GM23338 (cell line): ENCODE measurements around the gene ALG1L2. TPM values are rescaled to one million over a fixed set of nuclear protein-coding genes. Genes with fewer than 3 reads are reported as not detected.
"Not testable (repeated sequence)": the region's sequence is repeated elsewhere in the genome, so short reads cannot be mapped to it uniquely, and the experiment has no call there.

Source experiments
- ATAC-seq: fragments of 200-7000 bp; cut with Tn5 transposase; 3 replicates; pipeline ENCODE4 v1.9.1; 2020
- DNase-seq: peaks from one replicate; pipeline ENCODE4 v3.0.0-alpha.2; 2015; ENCODE audit warnings: low spot score
- H2AFZ ChIP-seq: fragments of 200-600 bp; sonication (generic); 2 replicates; pipeline ENCODE4 v1.8.0; 2016; ENCODE audit warnings: antibody characterized with exemption, mild to moderate bottlenecking, moderate library complexity
- H3F3A ChIP-seq: fragments of 200-600 bp; sonication (generic); replicated peaks from 2 replicates; pipeline ENCODE4 v1.8.0; 2017; ENCODE audit warnings: antibody characterized with exemption, mixed run types, low read depth
- H3K27ac ChIP-seq: fragments of 200-600 bp; sonication (generic); 2 replicates; pipeline ENCODE4 v1.6.1; 2016; ENCODE audit warnings: low read depth
- H3K27me3 ChIP-seq: fragments of 200-600 bp; sonication (generic); 2 replicates; pipeline ENCODE4 v1.8.0; 2016; ENCODE audit warnings: mild to moderate bottlenecking, mixed run types, moderate library complexity; ENCODE audit not compliant: insufficient read depth
- H3K36me3 ChIP-seq: fragments of 200-600 bp; sonication (generic); 2 replicates; pipeline ENCODE4 v1.8.0; 2016; ENCODE audit warnings: mild to moderate bottlenecking; ENCODE audit not compliant: insufficient read depth
- H3K4me1 ChIP-seq: fragments of 200-600 bp; sonication (generic); 2 replicates; pipeline ENCODE4 v1.8.0; 2016; ENCODE audit warnings: mild to moderate bottlenecking, moderate library complexity; ENCODE audit not compliant: insufficient read depth
- H3K4me2 ChIP-seq: fragments of 200-600 bp; sonication (generic); 2 replicates; pipeline ENCODE4 v1.7.1; 2017; ENCODE audit warnings: mixed run types
- H3K4me3 ChIP-seq: fragments of 200-600 bp; sonication (generic); 2 replicates; pipeline ENCODE4 v1.6.1; 2016; ENCODE audit warnings: mixed run types
- H3K79me2 ChIP-seq: fragments of 200-600 bp; sonication (generic); replicated peaks from 2 replicates; pipeline ENCODE4 v1.8.0; 2017; ENCODE audit warnings: mild to moderate bottlenecking; ENCODE audit not compliant: insufficient read depth
- H3K9me2 ChIP-seq: fragments of 200-600 bp; sonication (generic); 2 replicates; pipeline ENCODE4 v1.8.0; 2017; ENCODE audit not compliant: insufficient read depth
- H4K20me1 ChIP-seq: fragments of 200-600 bp; sonication (generic); replicated peaks from 2 replicates; pipeline ENCODE4 v1.8.0; 2017; ENCODE audit warnings: mild to moderate bottlenecking; ENCODE audit not compliant: insufficient read depth
- H3K27ac Mint-ChIP-seq: 2 replicates; pipeline ENCODE4 v1.8.0; 2020; ENCODE audit warnings: inconsistent platforms, mild to moderate bottlenecking, moderate library complexity, mixed read lengths
- H3K27me3 Mint-ChIP-seq: 3 replicates; pipeline ENCODE4 v1.8.0; 2022; ENCODE audit warnings: low read depth, mild to moderate bottlenecking, moderate library complexity, mixed read lengths, inconsistent platforms; ENCODE audit not compliant: insufficient read depth, poor library complexity
- H3K36me3 Mint-ChIP-seq: 3 replicates; pipeline ENCODE4 v1.8.0; 2021; ENCODE audit warnings: low read depth, mild to moderate bottlenecking, inconsistent platforms, moderate library complexity, mixed read lengths
- H3K4me1 Mint-ChIP-seq: 3 replicates; pipeline ENCODE4 v1.8.0; 2020; ENCODE audit warnings: mild to moderate bottlenecking, inconsistent platforms, mixed read lengths
- H3K4me3 Mint-ChIP-seq: 3 replicates; pipeline ENCODE4 v1.8.0; 2021; ENCODE audit warnings: moderate library complexity, mild to moderate bottlenecking, inconsistent platforms, mixed read lengths
- H3K9me3 Mint-ChIP-seq: 3 replicates; pipeline ENCODE4 v1.8.0; 2020; ENCODE audit warnings: moderate library complexity, mild to moderate bottlenecking, inconsistent platforms, mixed read lengths
- CREB1 ChIP-seq: fragments of 250-450 bp; sonication (Bioruptor Pico); IDR thresholded peaks from 2 replicates; pipeline ENCODE4 v1.5.0; 2020; ENCODE audit warnings: low read depth, mild to moderate bottlenecking, moderate library complexity
- CTCF ChIP-seq, 2 experiments: fragments of 200-600 bp in 1 of 2; sonication (generic) in 1 of 2; conservative IDR thresholded peaks; 2 replicates each; pipeline versions ENCODE4 v1.5.1 to v1.6.1; 2016 to 2017; ENCODE audit warnings: antibody characterized with exemption in 2 of 2, low read depth in 2 of 2, mild to moderate bottlenecking in 2 of 2, moderate library complexity in 1 of 2
- ETS1 ChIP-seq: IDR thresholded peaks from 2 replicates; pipeline ENCODE4 v1.6.1; 2016; ENCODE audit warnings: antibody characterized with exemption
- EZH2phosphoT487 ChIP-seq: fragments of 200-600 bp; sonication (generic); IDR thresholded peaks from one replicate; pipeline ENCODE4 v1.8.1; 2018; ENCODE audit warnings: antibody characterized with exemption; ENCODE audit not compliant: unreplicated experiment
- JUNB ChIP-seq: IDR thresholded peaks from one replicate; pipeline ENCODE4 v1.6.1; 2016; ENCODE audit warnings: antibody characterized with exemption; ENCODE audit not compliant: unreplicated experiment
- NANOG ChIP-seq: IDR thresholded peaks from 2 replicates; pipeline ENCODE4 v1.6.1; 2016; ENCODE audit warnings: antibody characterized with exemption, borderline replicate concordance
- POLR2AphosphoS5 ChIP-seq: IDR thresholded peaks from 2 replicates; pipeline ENCODE4 v1.6.1; 2016; ENCODE audit warnings: antibody characterized with exemption, low read depth
- REST ChIP-seq: IDR thresholded peaks from one replicate; pipeline ENCODE4 v1.6.1; 2018; ENCODE audit warnings: antibody characterized with exemption; ENCODE audit not compliant: unreplicated experiment
- STAT1 ChIP-seq: IDR thresholded peaks from one replicate; pipeline ENCODE4 v1.6.1; 2016; ENCODE audit warnings: antibody characterized with exemption; ENCODE audit not compliant: unreplicated experiment
- ZNF114 ChIP-seq: fragments of 250-450 bp; sonication (Bioruptor Pico); IDR thresholded peaks from 2 replicates; pipeline ENCODE4 v1.5.0; 2020; ENCODE audit warnings: mild to moderate bottlenecking, moderate library complexity
- ZNF331 ChIP-seq: fragments of 250-450 bp; sonication (Bioruptor Pico); IDR thresholded peaks from 2 replicates; pipeline ENCODE4 v1.5.0; 2020; ENCODE audit warnings: low read depth, mild to moderate bottlenecking, moderate library complexity
- long read RNA-seq: library from polyadenylated mRNA; unstranded; transcript quantifications from one replicate; pipeline ENCODE4 v2.0.0, GENCODE V29; 2020; ENCODE audit not compliant: unreplicated experiment
- polyA plus RNA-seq: library from polyadenylated mRNA; unstranded; fragments of >200 nt; fragmentation: Nextera tagmentation; extraction: Ambion mirVana; gene quantifications from 2 replicates; pipeline ENCODE4 v1.2.1, GENCODE V29; 2016
- total RNA-seq: library from RNA; depleted of rRNA; stranded (reverse); fragments of >200 nt; shearing (Covaris generic); gene quantifications from 2 replicates; pipeline ENCODE4 v1.2.3, GENCODE V29; 2014; rRNA removed

Gene ALG1L2
- total RNA-seq (not detected in 2 replicates), polyA plus RNA-seq (0.80 and 0.87 TPM in 2 replicates)
- long read RNA-seq, partial matches to known transcripts = 0 of 1 reads
- long read RNA-seq, other reads (novel, unspliced or antisense) = 1 of 1 reads

- TF ChIP-seq ZNF331 (CRISPR knock-in tag) (no peak), POLR2AphosphoS5 (no peak), NANOG (no peak), JUNB (no peak), EZH2phosphoT487 (no peak), ZNF114 (no peak), CREB1 (CRISPR knock-in tag) (no peak), CTCF (conservative IDR thresholded peaks at IDR 0.05; ENCODE audit: low read depth in 2 of 2) (no peak), ETS1 (no peak), STAT1 (no peak), REST (no peak)
- no peaks in the 10 kb centered on the region for H3K36me3 ChIP-seq
- no peaks in the 10 kb centered on the region for H3K9me2 ChIP-seq
- H3K4me3 ChIP-seq = no peak within 1 kb of the TSS
- Mint-ChIP-seq H3K27me3 (peaks cover 10% of the 10 kb centered on the region), H3K36me3 (no peaks in the 10 kb centered on the region), H3K4me1 (no peaks in the 10 kb centered on the region), H3K27ac (no peak within 1 kb of the TSS), H3K4me3 (no peak within 1 kb of the TSS), H3K9me3 (no peaks in the 10 kb centered on the region)
- no peaks in the 10 kb centered on the region for H4K20me1 ChIP-seq
- H3K27me3 ChIP-seq = no peaks in the 10 kb centered on the region
- ATAC-seq (no peak), DNase-seq (no peak)
- H3K4me2 ChIP-seq = no peak within 1 kb of the TSS
- no peak within 1 kb of the TSS for H3K27ac ChIP-seq
- H3K4me1 ChIP-seq = no peaks in the 10 kb centered on the region
- H2AFZ ChIP-seq = no peak within 1 kb of the TSS
- no peaks in the 10 kb centered on the region for H3F3A ChIP-seq
- H3K79me2 ChIP-seq = no peaks in the 10 kb centered on the region
These were observed at the start of gene ALG1L2 for GRCh38 chr3:130081351-130081881. ALG1L2 (plus strand) TSS chr3:130081831; CDS start chr3:130082017, 186 bp downstream.

GRCh38 chr3:130037126-130037815, 44.4 kb upstream of the ALG1L2 start:
- not testable (repeated sequence) for H3K4me1 Mint-ChIP-seq, H3K36me3 Mint-ChIP-seq, DNase-seq, ATAC-seq, H3K79me2 ChIP-seq, H3K27me3 ChIP-seq, H3K36me3 ChIP-seq, H3K9me3 Mint-ChIP-seq, H3K4me2 ChIP-seq, H3K4me3 Mint-ChIP-seq, H2AFZ ChIP-seq, H3K9me2 ChIP-seq, H3F3A ChIP-seq, H3K27me3 Mint-ChIP-seq, H3K4me3 ChIP-seq, H4K20me1 ChIP-seq, H3K4me1 ChIP-seq, H3K27ac Mint-ChIP-seq, H3K27ac ChIP-seq

GRCh38 chr3:130042736-130043135, 38.9 kb upstream of the ALG1L2 start:
- not testable (repeated sequence) for DNase-seq, H3K4me3 Mint-ChIP-seq, H3K36me3 ChIP-seq, H3K79me2 ChIP-seq, H3K36me3 Mint-ChIP-seq, H2AFZ ChIP-seq, H3K27ac ChIP-seq, H3K9me3 Mint-ChIP-seq, H3K27ac Mint-ChIP-seq, H3K27me3 ChIP-seq, H3K4me2 ChIP-seq, H3F3A ChIP-seq, ATAC-seq, H3K27me3 Mint-ChIP-seq, H3K4me3 ChIP-seq, H3K4me1 ChIP-seq, H3K4me1 Mint-ChIP-seq, H3K9me2 ChIP-seq, H4K20me1 ChIP-seq
